Measurements from ENCODE around the gene SORCS2. TPM values are rescaled to one million over a fixed set of nuclear protein-coding genes. Genes with fewer than 3 reads are reported as not detected.
A peak's percentile ranks its signal among the peaks of the same experiment; 100 is the strongest.

Gene SORCS2
- total RNA-seq, 1 experiment from 2014 or later: 0.06 TPM

DNA sequence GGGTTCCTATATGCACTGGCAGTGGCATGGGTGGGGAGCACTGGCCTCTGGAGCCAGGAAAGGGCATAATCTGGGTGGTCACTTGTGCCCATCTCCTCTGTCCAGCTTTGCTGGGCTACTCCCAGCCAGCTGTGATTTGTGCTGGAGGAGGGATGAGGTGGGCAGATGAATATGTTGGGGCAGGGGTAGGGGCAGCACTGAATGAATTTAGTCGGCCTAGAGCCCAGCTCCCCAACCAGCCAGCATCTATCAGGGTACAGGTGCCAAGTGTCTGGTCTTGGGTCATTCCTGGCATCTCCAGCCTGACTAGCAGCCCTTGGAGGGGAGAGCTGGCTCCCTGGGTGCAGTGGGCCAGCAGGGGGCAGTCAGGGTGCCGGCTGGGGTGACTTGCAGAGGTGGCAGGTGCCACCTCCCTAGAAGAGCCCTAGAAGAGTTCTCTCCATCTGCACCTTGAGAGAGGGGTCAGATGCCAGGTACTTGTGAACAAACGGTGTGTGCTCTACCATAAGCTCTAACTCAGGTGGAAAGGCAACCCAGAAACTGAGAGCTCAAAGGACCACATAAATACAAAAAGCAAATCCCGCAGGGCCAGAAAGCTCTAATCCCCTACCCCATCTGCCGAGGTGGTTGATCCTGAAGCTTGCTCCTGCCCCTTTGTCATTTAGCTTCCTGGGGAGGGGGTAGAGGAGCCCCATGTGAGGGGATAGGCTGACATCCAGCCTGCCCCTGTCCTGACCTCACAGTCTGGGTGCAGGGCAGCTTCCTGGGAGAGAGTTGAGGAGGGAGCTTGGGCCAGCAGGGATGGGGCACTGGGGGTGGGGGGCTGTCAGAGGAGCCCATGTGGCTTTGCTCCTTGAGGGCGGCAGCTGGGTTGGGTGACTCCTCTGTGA, 2.2 kb downstream of the SORCS2 start:
- Histone ChIP-seq H3K9me3 (ENCODE audit: low read depth, low read length, poor library complexity, severe bottlenecking) (no peaks in the 10 kb centered on the region), H3K4me1 (ENCODE audit: insufficient read depth, low read length, poor library complexity, severe bottlenecking) (peaks cover 12% of the 10 kb centered on the region), H3K4me3 (ENCODE audit: low read depth, low read length, poor library complexity, severe bottlenecking) (no peak overlapping the region), H3K27ac (ENCODE audit: low read depth, low read length, poor library complexity, severe bottlenecking) (no peak overlapping the region), H3K36me3 (ENCODE audit: insufficient read depth, low read length, poor library complexity, severe bottlenecking) (no peaks in the 10 kb centered on the region), H3K27me3 (replicated peaks; ENCODE audit: insufficient read depth, low read depth, low read length, poor library complexity) (peaks cover 69% of the 10 kb centered on the region)
- BruUV-seq (replicated peaks): no TSS peak
- DNase-seq (ENCODE audit: low spot score): no peak
- ChIA-PET CTCF (interaction anchor here (0.6 kb wide), 2 partner anchors 8 to 430 kb away, joined by 3 read pairs; no protein-coding TSS in a partner anchor), POLR2A (ENCODE audit: low non-redundant PET) (interaction anchor here (0.6 kb wide), 1 partner anchor 24 kb away, joined by 3 read pairs; no protein-coding TSS in a partner anchor)
- TF ChIP-seq CTCF (conservative IDR thresholded peaks at IDR 0.05; ENCODE audit: low read depth, low read length) (peak; percentile 48), EZH2 (IDR thresholded peaks at IDR 0.05; ENCODE audit: borderline replicate concordance, low read depth, low read length, poor library complexity, severe bottlenecking) (no peak)
- intact Hi-C loops (cut with micrococcal nuclease; ENCODE audit: unreplicated experiment): loop anchor here (5.0 kb wide), 1 partner anchor 143 kb away; no protein-coding TSS in a partner anchor

DNA sequence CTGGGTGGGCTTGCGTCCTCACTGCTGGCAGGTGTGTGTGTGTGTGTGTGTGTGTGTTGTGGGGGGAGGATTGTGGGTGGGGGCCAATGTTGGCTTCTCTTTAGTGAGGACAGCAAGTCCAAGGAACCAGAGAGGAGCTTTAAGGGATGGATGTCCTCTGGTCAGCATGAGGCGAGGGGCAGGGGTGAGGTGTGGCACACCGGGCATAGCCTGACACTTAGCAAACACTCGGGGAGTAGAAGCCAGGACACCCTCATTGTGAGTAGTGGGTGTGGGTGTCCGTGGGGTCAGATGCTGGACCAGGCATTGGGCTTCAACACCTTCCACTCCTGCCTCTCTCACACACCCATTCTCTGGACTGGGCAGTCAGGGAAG, 2.8 kb downstream of the SORCS2 start:
- no peak for DNase-seq (ENCODE audit: low spot score)
- Histone ChIP-seq H3K9me3 (ENCODE audit: low read depth, low read length, poor library complexity, severe bottlenecking) (no peaks in the 10 kb centered on the region), H3K36me3 (ENCODE audit: insufficient read depth, low read length, poor library complexity, severe bottlenecking) (no peaks in the 10 kb centered on the region), H3K27me3 (replicated peaks; ENCODE audit: insufficient read depth, low read depth, low read length, poor library complexity) (peaks cover 62% of the 10 kb centered on the region), H3K4me3 (ENCODE audit: low read depth, low read length, poor library complexity, severe bottlenecking) (no peak overlapping the region), H3K4me1 (ENCODE audit: insufficient read depth, low read length, poor library complexity, severe bottlenecking) (peaks cover 12% of the 10 kb centered on the region), H3K27ac (ENCODE audit: low read depth, low read length, poor library complexity, severe bottlenecking) (no peak overlapping the region)
- TF ChIP-seq EZH2 (IDR thresholded peaks at IDR 0.05; ENCODE audit: borderline replicate concordance, low read depth, low read length, poor library complexity, severe bottlenecking) (no peak), CTCF (conservative IDR thresholded peaks at IDR 0.05; ENCODE audit: low read depth, low read length) (no peak)
- no TSS peak for BruUV-seq (replicated peaks)
- intact Hi-C loops (cut with micrococcal nuclease; ENCODE audit: unreplicated experiment): no loop called here
- CTCF ChIA-PET: interaction anchor here (0.6 kb wide), 1 partner anchor 7 kb away, joined by 3 read pairs; no protein-coding TSS in a partner anchor
- POLR2A ChIA-PET (ENCODE audit: low non-redundant PET): no interaction called here

DNA sequence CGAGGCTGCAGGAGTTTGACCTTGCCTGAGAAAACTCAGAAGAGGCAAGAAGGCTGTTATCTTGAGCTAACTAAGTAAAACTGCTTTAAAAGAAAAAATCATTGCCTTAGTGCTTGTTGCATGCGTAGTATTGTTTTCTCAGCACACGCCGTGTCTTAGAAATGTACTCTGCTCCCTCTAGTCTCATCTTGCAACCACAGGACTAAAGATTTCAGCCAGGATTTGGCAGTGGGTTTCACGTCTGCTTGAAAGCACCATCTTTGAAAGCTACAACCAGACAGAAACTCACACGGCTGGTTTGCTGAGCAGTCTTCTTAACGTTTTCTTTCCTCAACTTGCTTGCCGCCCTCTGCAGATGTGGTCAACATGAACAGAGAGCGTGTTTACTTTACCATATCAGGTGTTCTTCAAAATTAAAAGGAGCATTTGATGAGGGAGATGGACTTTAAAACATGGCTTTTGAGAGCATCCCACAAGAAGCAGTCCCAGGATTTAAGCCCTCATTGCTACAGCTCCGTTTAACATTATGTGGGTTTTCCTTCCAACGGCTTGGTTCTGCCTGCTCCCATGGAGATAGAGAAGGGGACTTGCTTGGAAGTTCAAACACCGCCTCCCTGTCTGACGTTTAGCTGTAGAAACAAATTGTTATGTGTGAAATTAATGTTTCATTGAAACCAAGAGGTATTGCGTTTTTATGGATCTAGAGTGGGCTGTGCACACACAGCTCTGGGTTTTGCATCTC, 3.4 kb downstream of the SORCS2 start:
- TF ChIP-seq EZH2 (IDR thresholded peaks at IDR 0.05; ENCODE audit: borderline replicate concordance, low read depth, low read length, poor library complexity, severe bottlenecking) (no peak), CTCF (conservative IDR thresholded peaks at IDR 0.05; ENCODE audit: low read depth, low read length) (no peak)
- no peaks in the 10 kb centered on the region for H3K9me3 ChIP-seq (ENCODE audit: low read depth, low read length, poor library complexity, severe bottlenecking)
- DNase-seq (ENCODE audit: low spot score): no peak
- CTCF ChIA-PET: no interaction called here
- no peak overlapping the region for H3K4me3 ChIP-seq (ENCODE audit: low read depth, low read length, poor library complexity, severe bottlenecking)
- H3K27ac ChIP-seq (ENCODE audit: low read depth, low read length, poor library complexity, severe bottlenecking): no peak overlapping the region
- H3K27me3 ChIP-seq (replicated peaks; ENCODE audit: insufficient read depth, low read depth, low read length, poor library complexity): peaks cover 57% of the 10 kb centered on the region
- intact Hi-C loops (cut with micrococcal nuclease; ENCODE audit: unreplicated experiment): no loop called here
- H3K36me3 ChIP-seq (ENCODE audit: insufficient read depth, low read length, poor library complexity, severe bottlenecking): no peaks in the 10 kb centered on the region
- BruUV-seq (replicated peaks): no TSS peak
- peaks cover 12% of the 10 kb centered on the region for H3K4me1 ChIP-seq (ENCODE audit: insufficient read depth, low read length, poor library complexity, severe bottlenecking)
- POLR2A ChIA-PET (ENCODE audit: low non-redundant PET): no interaction called here

All from A673 (cell line).